MM.1S (cell line): Measurements from ENCODE around the gene KIAA1217.

Experiments used
- CTCF ChIP-seq: fragments of 300-600 bp; sonication (generic); IDR thresholded peaks from 2 replicates; pipeline ENCODE4 v1.5.1; 2016; ENCODE audit warnings: antibody characterized with exemption, low read length, mixed read lengths
- EZH2 ChIP-seq: fragments of 300-600 bp; sonication (generic); optimal IDR thresholded peaks from 2 replicates; pipeline ENCODE3; 2017; ENCODE audit warnings: low read depth, mild to moderate bottlenecking, antibody characterized with exemption, low read length, mixed read lengths

DNA sequence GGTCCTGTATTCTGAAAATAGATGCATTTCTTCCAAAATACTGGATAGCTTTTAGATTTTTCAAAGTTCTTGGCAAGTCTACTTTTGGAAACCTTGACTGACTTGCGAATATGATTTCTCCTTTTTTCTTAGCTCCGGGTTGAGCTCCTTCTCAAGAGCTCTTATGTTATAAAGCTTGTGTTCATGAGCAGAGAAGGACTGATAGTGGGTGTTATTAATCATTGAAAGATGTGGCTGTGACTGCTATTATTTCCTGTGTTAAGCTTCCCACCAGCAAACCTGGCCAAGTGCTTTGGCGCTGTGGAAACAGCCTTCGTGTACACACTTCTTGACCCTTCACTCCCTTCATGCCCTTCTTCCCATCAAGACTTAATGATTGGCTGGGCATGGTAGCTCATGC, 98.2 kb downstream of the KIAA1217 start:
- TF ChIP-seq CTCF: no peak
- no peak for TF ChIP-seq EZH2
